ENCODE measurements around the gene PRDM8.

DNA sequence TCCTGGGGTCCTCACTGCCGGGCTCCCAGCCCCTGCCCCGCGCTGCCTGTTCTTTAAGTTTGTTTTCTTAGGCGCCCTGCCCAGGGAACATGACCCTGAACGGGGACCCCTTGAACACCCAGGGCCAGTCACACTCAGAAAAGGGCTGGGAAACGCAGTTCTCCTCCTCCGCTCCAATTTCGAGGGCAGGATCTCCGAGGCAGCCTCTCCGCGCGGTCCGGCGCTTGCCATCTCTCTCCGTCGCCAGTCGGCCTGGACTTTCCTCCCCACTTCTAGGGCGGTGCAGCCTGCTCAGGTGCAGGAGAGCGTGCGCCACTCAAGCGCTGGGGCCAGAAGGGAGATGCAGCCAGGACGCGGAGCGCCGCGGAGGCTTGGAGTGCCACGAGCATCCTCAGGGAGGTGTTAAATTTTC, 9.9 kb downstream of the PRDM8 start:
- TF ChIP-seq, protein P1, sequence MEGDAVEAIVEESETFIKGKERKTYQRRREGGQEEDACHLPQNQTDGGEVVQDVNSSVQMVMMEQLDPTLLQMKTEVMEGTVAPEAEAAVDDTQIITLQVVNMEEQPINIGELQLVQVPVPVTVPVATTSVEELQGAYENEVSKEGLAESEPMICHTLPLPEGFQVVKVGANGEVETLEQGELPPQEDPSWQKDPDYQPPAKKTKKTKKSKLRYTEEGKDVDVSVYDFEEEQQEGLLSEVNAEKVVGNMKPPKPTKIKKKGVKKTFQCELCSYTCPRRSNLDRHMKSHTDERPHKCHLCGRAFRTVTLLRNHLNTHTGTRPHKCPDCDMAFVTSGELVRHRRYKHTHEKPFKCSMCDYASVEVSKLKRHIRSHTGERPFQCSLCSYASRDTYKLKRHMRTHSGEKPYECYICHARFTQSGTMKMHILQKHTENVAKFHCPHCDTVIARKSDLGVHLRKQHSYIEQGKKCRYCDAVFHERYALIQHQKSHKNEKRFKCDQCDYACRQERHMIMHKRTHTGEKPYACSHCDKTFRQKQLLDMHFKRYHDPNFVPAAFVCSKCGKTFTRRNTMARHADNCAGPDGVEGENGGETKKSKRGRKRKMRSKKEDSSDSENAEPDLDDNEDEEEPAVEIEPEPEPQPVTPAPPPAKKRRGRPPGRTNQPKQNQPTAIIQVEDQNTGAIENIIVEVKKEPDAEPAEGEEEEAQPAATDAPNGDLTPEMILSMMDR (IDR thresholded peaks at IDR 0.05), result no peak
- TF ChIP-seq EP300 (IDR thresholded peaks at IDR 0.05) (no peak), POLR2A (IDR thresholded peaks at IDR 0.05) (no peak)

Measured in tibial nerve (tissue), 4 donors.